Right lobe of liver (tissue), 6 donors: ENCODE data around the gene PTH2. TPM values are rescaled to one million over a fixed set of nuclear protein-coding genes. Genes with fewer than 3 reads are reported as not detected.

Experiments
- ATAC-seq, 4 donors: fragments of 200-7000 bp; cut with Tn5 transposase; one replicate each; pipeline ENCODE4 v1.9.1; 2020; ENCODE audit warnings: mild to moderate bottlenecking in 4 of 4, moderate library complexity in 4 of 4
- DNase-seq, 3 donors: peaks; one replicate each; pipeline ENCODE4 v3.0.0-alpha.2; 2020
- H3K27ac ChIP-seq, 3 donors: fragments of 200-600 bp; one replicate each; pipeline ENCODE4 v1.8.0; 2022
- H3K27me3 ChIP-seq, 2 donors: fragments of 200-600 bp; one replicate each; pipeline ENCODE4 v1.8.0; 2022
- H3K36me3 ChIP-seq, 4 donors: fragments of 200-600 bp; sonication (generic) in 1 of 4; one replicate each; pipeline versions ENCODE4 v1.5.1 to v1.8.0; 2017 to 2022; ENCODE audit warnings: control low read depth in 1 of 4
- H3K4me1 ChIP-seq, 4 donors: fragments of 200-600 bp; sonication (generic) in 1 of 4; one replicate each; pipeline versions ENCODE4 v1.5.1 to v1.8.0; 2017 to 2022; ENCODE audit warnings: control low read depth in 1 of 4
- H3K4me3 ChIP-seq, 3 donors: fragments of 200-600 bp; one replicate each; pipeline ENCODE4 v1.8.0; 2022
- H3K9me3 ChIP-seq, 4 donors: fragments of 200-600 bp; sonication (generic) in 1 of 4; one replicate each; pipeline versions ENCODE4 v1.5.1 to v1.8.0; 2017 to 2022; ENCODE audit warnings: control low read depth in 1 of 4
- POLR2A ChIP-seq: fragments of 450-650 bp; IDR thresholded peaks from one replicate; pipeline ENCODE4 v1.6.1; 2017; ENCODE audit warnings: antibody characterized with exemption, mild to moderate bottlenecking
- WGBS: methylation state at CpG from one replicate; pipeline ENCODE4 v1.1.6; 2018; ENCODE audit warnings: low coverage, low lambda C conversion rate; ENCODE audit not compliant: insufficient coverage; ENCODE audit errors: missing lambda C conversion rate; 5-methylcytosine and 5-hydroxymethylcytosine counted together
- intact Hi-C, 2 donors: fragments of 100-400 bp; cut with DNase I; formaldehyde crosslinking; loops; one replicate each; pipeline versions ENCODE4 v1.11.2 to v1.14.1; 2022
- total RNA-seq, 6 experiments: library from RNA; depleted of rRNA in 2 of 6; stranded (reverse); fragments of >200 nt in 2 of 6; fragmentation: NEBNext Ultra II Directional in 3 of 6; extraction: Animal tissue kit (Norgen Biotek cat#: 25700) in 3 of 6; gene quantifications; one replicate each; pipeline versions ENCODE4 v1.1.0 to v1.2.4, GENCODE V29; 2016 to 2023
- TF ChIP-seq, protein P1 (sequence below), 4 donors: fragments of 200-600 bp in 3 of 4; fragments of 450-650 bp in 1 of 4; IDR thresholded peaks; one replicate each; pipeline versions ENCODE4 v1.5.1 to v1.8.0; 2016 to 2022; ENCODE audit warnings: antibody characterized with exemption in 4 of 4, mild to moderate bottlenecking in 2 of 4
- donor health status: DM: no; HTN: yes; CAD: no.
- donor health status: DM: no; HTN: no; CAD: no.
- donor health status: DM: no; HTN: no; CAD: no.
- donor health status: DM: no; HTN: yes; CAD: no.
- donor health status: DM: no; HTN: yes; CAD: no.

PTH2 gene
- total RNA-seq, 6 experiments from 2014 or later, result not detected

DNA sequence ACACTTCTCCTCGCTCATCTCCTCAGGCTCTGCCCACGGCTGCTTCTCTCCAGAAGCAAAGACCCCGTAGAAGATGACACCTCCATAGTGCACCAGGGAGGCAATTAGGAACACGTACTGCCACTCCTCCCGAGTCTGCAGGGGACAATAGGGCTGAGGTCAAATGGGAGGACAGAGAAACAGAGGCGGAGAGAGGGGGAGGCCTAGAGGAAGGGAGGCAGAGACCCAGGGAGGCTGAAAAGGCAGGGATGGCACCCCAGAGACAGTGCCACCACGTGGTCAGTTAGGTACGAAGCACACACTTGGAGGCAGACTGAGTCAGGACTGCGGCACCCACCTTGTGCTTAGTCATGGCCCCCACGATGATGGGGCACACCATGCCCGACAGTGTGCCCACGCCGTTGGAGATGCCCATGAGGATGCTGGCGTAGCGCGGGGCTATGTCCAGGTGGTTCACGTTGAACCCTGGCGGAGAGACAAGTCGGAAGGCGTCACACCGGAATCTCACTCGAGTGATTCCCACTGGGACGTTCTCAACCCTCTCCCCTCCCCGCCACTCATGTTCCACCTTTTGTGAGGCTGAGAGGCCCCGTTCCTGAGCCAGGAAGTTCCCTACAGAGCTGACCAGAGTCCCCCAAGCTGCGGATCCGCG lies 7.6 kb upstream of the PTH2 start:
- Histone ChIP-seq H3K27ac (no peak overlapping the region), H3K4me1 (no peaks in the 10 kb centered on the region), H3K9me3 (no peaks in the 10 kb centered on the region), H3K4me3 (no peak overlapping the region), H3K27me3 (peaks cover 7 to 20% of the 10 kb centered on the region in 2 donors), H3K36me3 (no peaks in the 10 kb centered on the region)
- ATAC-seq (no peak), DNase-seq (no peak)
- intact Hi-C loops, result loop anchor here in 1 of 2 donors (10.0 kb wide), 1 partner anchor 176 kb away; no protein-coding TSS in a partner anchor
- 49% methylated on average over 8 of the region's 28 CpGs for WGBS
- TF ChIP-seq, protein P1, sequence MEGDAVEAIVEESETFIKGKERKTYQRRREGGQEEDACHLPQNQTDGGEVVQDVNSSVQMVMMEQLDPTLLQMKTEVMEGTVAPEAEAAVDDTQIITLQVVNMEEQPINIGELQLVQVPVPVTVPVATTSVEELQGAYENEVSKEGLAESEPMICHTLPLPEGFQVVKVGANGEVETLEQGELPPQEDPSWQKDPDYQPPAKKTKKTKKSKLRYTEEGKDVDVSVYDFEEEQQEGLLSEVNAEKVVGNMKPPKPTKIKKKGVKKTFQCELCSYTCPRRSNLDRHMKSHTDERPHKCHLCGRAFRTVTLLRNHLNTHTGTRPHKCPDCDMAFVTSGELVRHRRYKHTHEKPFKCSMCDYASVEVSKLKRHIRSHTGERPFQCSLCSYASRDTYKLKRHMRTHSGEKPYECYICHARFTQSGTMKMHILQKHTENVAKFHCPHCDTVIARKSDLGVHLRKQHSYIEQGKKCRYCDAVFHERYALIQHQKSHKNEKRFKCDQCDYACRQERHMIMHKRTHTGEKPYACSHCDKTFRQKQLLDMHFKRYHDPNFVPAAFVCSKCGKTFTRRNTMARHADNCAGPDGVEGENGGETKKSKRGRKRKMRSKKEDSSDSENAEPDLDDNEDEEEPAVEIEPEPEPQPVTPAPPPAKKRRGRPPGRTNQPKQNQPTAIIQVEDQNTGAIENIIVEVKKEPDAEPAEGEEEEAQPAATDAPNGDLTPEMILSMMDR (IDR thresholded peaks at IDR 0.05), result peak in 1 of 4 donors; percentile 6
- no peak for TF ChIP-seq POLR2A

DNA sequence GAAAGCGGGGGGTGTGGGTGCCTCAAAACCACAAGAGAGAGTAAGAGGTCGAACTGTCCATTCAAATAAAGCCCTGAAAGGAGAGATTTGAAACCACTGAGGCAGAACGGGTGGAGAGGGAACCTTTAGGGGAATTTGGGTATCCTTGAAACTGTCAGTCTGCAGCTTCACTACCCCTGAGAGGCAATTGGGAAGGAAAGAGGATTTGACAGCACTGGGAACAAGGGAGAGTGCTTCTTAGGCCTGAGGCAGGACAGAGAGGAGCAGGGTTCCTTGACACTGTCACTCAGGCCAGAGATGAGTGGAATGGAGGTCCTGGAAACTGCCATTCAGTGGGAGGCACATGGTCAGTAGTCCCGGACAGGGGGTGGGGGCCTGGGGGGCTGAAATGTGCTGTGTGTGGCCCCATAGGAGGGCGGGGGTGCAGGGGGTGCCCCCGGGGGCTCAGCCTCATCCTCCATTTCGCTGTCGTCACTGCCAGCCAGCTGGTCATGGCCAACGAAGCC lies 7.0 kb upstream of the PTH2 start:
- TF ChIP-seq, protein P1 (IDR thresholded peaks at IDR 0.05), result no peak
- no peak for TF ChIP-seq POLR2A
- H3K9me3 ChIP-seq, result no peaks in the 10 kb centered on the region
- 43% methylated on average over 4 of the region's 9 CpGs for WGBS
- no peak for ATAC-seq
- DNase-seq, result no peak
- H3K27me3 ChIP-seq, result peaks cover 7 to 16% of the 10 kb centered on the region in 2 donors
- intact Hi-C loops, result loop anchor here in 1 of 2 donors (10.0 kb wide), 1 partner anchor 175 kb away; no protein-coding TSS in a partner anchor
- H3K36me3 ChIP-seq, result no peaks in the 10 kb centered on the region
- no peaks in the 10 kb centered on the region for H3K4me1 ChIP-seq
- no peak overlapping the region for H3K4me3 ChIP-seq
- H3K27ac ChIP-seq, result no peak overlapping the region

DNA sequence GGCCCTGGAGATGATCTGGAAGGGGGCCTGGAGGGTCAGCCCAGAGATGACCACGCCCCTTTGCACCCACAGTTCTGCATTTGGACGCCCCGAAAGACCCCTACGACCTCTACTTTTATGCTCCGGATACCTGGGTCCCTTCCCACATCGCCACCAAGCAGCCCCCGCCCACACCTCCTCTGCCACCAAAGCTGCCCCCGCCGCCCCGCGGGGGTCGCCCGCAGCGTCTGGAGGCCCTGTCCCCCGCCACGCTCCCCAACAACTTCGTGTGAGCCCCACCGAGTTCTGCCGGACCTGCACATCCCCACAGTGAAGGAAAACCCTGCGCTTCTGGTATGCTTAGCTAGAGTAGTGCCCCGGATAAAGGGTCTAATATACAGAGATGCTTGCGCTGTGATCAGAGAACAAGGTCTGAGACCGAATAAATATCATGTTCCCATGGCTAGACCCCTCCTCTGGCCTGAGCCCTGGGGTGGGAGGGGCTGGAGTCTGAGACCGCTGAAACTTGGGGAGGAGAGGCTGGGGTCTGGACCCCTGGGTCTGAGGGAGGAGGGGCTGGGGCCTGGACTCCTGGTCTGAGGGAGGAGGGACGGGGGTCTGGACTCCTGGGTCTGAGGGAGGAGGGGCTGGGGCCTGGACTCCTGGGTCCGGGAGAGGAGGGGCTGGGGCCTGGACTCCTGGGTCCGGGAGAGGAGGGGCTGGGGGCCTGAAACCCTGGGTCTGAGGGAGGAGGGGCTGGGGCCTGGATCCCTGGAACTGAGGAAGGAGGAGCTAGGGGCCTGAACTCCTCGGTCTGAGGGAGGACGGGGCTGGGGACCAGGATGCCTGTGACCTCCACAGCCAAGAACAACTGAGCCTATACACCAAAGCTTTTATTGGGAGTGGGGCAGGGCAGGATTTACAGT lies 5.6 kb upstream of the PTH2 start:
- H3K27ac ChIP-seq, result no peak overlapping the region
- H3K9me3 ChIP-seq, result no peaks in the 10 kb centered on the region
- 14% methylated on average over 22 of the region's 29 CpGs for WGBS
- peaks cover 7 to 16% of the 10 kb centered on the region in 2 donors for H3K27me3 ChIP-seq
- TF ChIP-seq POLR2A, result no peak
- TF ChIP-seq, protein P1 (IDR thresholded peaks at IDR 0.05), result no peak
- no peak for DNase-seq
- intact Hi-C loops, result no loop called here
- H3K36me3 ChIP-seq, result no peaks in the 10 kb centered on the region
- no peaks in the 10 kb centered on the region for H3K4me1 ChIP-seq
- ATAC-seq, result no peak
- no peak overlapping the region for H3K4me3 ChIP-seq

DNA sequence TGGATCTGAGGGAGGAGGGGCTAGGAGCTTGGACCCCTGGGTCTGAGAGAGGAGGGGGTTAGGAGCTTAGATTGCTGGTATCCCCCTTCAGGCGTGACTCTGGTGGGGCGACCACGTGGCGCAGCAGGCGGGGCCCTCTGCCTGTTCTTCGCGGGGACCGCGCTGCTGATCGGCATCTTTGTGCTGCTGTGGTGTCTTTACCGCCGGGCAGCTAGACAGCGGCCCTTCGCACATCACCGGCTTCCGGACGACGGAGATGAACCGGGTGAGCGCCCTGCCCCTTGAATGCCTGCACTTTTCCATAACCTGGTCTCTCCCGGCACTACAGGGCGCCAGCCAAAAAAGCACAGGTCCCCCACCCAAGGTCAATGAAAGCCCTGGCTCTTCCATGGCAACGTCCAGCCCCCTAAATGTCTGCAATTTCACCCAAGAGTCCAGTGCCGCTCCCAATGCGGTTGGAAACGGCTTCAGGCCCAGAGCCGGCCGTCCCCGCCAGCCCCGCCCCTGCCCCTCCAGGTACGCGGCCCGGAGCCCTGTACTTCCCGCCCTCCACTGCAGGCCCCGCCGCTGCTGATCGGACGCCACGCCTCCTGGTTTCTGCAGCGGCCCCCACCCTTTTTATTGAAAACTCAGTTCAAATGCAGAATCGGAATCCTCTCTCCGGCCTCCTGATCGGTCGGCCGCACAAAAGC lies 4.8 kb upstream of the PTH2 start:
- no peak for TF ChIP-seq POLR2A
- TF ChIP-seq, protein P1 (IDR thresholded peaks at IDR 0.05), result no peak
- intact Hi-C loops, result no loop called here
- ATAC-seq, result peak in 3 of 4 donors; percentile 36 to 42 (median 38)
- no peak overlapping the region for H3K27ac ChIP-seq
- DNase-seq, result no peak
- peaks cover 13 to 19% of the 10 kb centered on the region in 2 donors for H3K27me3 ChIP-seq
- WGBS, result 3% methylated on average over 12 of the region's 45 CpGs
- H3K36me3 ChIP-seq, result no peaks in the 10 kb centered on the region
- H3K4me1 ChIP-seq, result no peaks in the 10 kb centered on the region
- H3K9me3 ChIP-seq, result no peaks in the 10 kb centered on the region
- no peak overlapping the region for H3K4me3 ChIP-seq
